PC-9 (cell line): Measurements from ENCODE around the gene ZSWIM4. TPM values are rescaled to one million over a fixed set of nuclear protein-coding genes. Genes with fewer than 3 reads are reported as not detected.
A peak's percentile ranks its signal among the peaks of the same experiment; 100 is the strongest.
"Not testable (repeated sequence)": the region's sequence is repeated elsewhere in the genome, so short reads cannot be mapped to it uniquely, and the experiment has no call there.

Experiments
- BruUV-seq: library from RNA; stranded (reverse); fragments of 400-500 nt; replicated peaks from 2 replicates; lab custom pipeline; 2021; lab: Mats Ljungman, UMichigan
- CTCF ChIA-PET: fragments of 300-600 bp; sonication (Branson Sonifier 250); formaldehyde crosslinking; loops from one replicate; lab custom pipeline; 2022; ENCODE audit warnings: antibody characterized with exemption; lab: Charles Lee
- POLR2A ChIA-PET: fragments of 300-600 bp; sonication (Branson Sonifier 250); formaldehyde crosslinking; loops from one replicate; lab custom pipeline; 2022; ENCODE audit warnings: antibody characterized with exemption; ENCODE audit not compliant: unreplicated experiment; lab: Charles Lee
- DNase-seq, 2 experiments: peaks; one replicate each; pipeline versions ENCODE4 v3.0.0 to v3.0.0-alpha.2; 2015 to 2022; ENCODE audit warnings: mixed read lengths in 1 of 2
- H2AFZ ChIP-seq: fragments of 200-600 bp; sonication (generic); 2 replicates; pipeline ENCODE4 v1.8.1; 2017; ENCODE audit warnings: antibody characterized with exemption
- H3F3A ChIP-seq: fragments of 200-600 bp; sonication (generic); 2 replicates; pipeline ENCODE4 v1.8.1; 2017; ENCODE audit warnings: antibody characterized with exemption, mild to moderate bottlenecking, low read depth; ENCODE audit not compliant: insufficient read depth
- H3K27ac ChIP-seq: fragments of 200-600 bp; sonication (generic); 2 replicates; pipeline ENCODE4 v1.6.1; 2016; ENCODE audit warnings: mixed run types
- H3K27me3 ChIP-seq: fragments of 200-600 bp; sonication (generic); 2 replicates; pipeline ENCODE4 v1.6.1; 2016; ENCODE audit warnings: low read depth, mixed run types; ENCODE audit not compliant: insufficient read depth
- H3K36me3 ChIP-seq: fragments of 200-600 bp; sonication (generic); 2 replicates; pipeline ENCODE4 v1.6.1; 2016; ENCODE audit warnings: low read depth, mixed run types
- H3K4me1 ChIP-seq: fragments of 200-600 bp; sonication (generic); replicated peaks from 2 replicates; pipeline ENCODE4 v1.6.1; 2016; ENCODE audit warnings: mixed run types; ENCODE audit not compliant: insufficient read depth
- H3K4me2 ChIP-seq: fragments of 200-600 bp; sonication (generic); 2 replicates; pipeline ENCODE4 v1.6.1; 2017; ENCODE audit warnings: mixed run types
- H3K4me3 ChIP-seq: fragments of 200-600 bp; sonication (generic); 2 replicates; pipeline ENCODE4 v1.6.1; 2016; ENCODE audit warnings: mixed run types
- H3K79me2 ChIP-seq: fragments of 200-600 bp; sonication (generic); 2 replicates; pipeline ENCODE4 v1.6.1; 2017; ENCODE audit warnings: low read depth, mixed run types
- H3K9me2 ChIP-seq: fragments of 200-600 bp; sonication (generic); 2 replicates; pipeline ENCODE4 v1.8.1; 2017; ENCODE audit warnings: mild to moderate bottlenecking; ENCODE audit not compliant: insufficient read depth
- H3K9me3 ChIP-seq: fragments of 200-600 bp; sonication (generic); 2 replicates; pipeline ENCODE4 v1.8.1; 2016; ENCODE audit warnings: low read depth; ENCODE audit not compliant: insufficient read depth
- H4K20me1 ChIP-seq: fragments of 200-600 bp; sonication (generic); 2 replicates; pipeline ENCODE4 v1.8.1; 2017; ENCODE audit not compliant: insufficient read depth
- CTCF ChIP-seq: fragments of 200-600 bp; sonication (generic); conservative IDR thresholded peaks from 2 replicates; pipeline ENCODE4 v1.6.1; 2017; ENCODE audit warnings: mixed run types, antibody characterized with exemption, mild to moderate bottlenecking, moderate library complexity
- EZH2 ChIP-seq: fragments of 200-600 bp; sonication (generic); IDR thresholded peaks from 2 replicates; pipeline ENCODE4 v1.8.0; 2017; ENCODE audit warnings: antibody characterized with exemption, low read depth
- intact Hi-C: fragments of 100-400 bp; cut with micrococcal nuclease; formaldehyde crosslinking; loops from one replicate; pipeline ENCODE4 v1.10.0; 2022; ENCODE audit not compliant: unreplicated experiment
- total RNA-seq: library from RNA; stranded (reverse); gene quantifications from 2 replicates; pipeline ENCODE4 v1.2.3, GENCODE V29; 2021

The ZSWIM4 gene
- total RNA-seq, 1 experiment from 2014 or later = 15.2 TPM

DNA sequence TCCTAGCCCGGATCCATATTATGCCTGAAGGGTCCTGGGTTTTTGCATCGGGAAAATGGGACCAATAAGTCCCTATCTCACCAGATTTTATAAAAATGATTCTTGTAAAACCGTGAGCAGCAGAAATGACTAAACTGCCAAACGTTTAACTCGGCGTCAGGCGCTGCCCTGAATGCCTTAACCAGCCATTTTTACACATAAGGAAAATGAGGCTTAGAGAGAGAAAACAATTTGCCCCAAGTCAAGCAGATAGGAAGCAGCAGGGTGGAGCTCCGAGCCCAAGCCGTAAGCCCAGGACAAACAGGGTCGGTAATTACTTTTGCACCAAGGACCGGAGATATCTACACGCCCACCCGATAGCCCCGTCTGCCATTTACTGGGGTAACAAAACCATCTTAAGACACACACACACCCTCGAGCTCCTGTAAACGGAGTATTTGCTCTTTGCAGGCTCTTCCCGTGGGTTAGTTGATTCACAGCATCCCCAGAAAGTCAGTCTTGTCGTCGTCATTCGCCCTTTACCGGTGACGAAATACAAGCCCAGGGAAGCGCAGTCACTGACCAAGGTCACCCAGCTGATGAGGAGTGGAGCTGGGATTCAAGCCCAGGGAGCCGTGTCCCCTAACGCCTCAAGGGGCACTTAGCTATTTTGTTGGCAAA, 46.9 kb upstream of the ZSWIM4 start:
- Histone ChIP-seq H3K79me2 (peaks cover 21% of the 10 kb centered on the region), H2AFZ (peak overlapping the region; percentile 94), H3K27ac (peak overlapping the region; percentile 61), H3K9me3 (no peaks in the 10 kb centered on the region), H3K9me2 (no peaks in the 10 kb centered on the region), H3K4me3 (peak overlapping the region; percentile 94), H3K4me2 (peak overlapping the region; percentile 83), H3K36me3 (no peaks in the 10 kb centered on the region), H3K4me1 (peaks cover 11% of the 10 kb centered on the region), H4K20me1 (no peaks in the 10 kb centered on the region), H3K27me3 (no peaks in the 10 kb centered on the region), H3F3A (peaks cover 24% of the 10 kb centered on the region; the same call in 1 of the 2 replicates)
- BruUV-seq = TSS peak; percentile 82
- intact Hi-C loops = no loop called here
- CTCF ChIA-PET = interaction anchor here (0.5 to 0.6 kb wide), 2 partner anchors 25 to 117 kb away, joined by 3 to 5 read pairs; no protein-coding TSS in a partner anchor
- DNase-seq = peak in 1 of 2 experiments; percentile 36
- POLR2A ChIA-PET = interaction anchor here (0.6 to 1.2 kb wide), 4 partner anchors 9 to 159 kb away, joined by 3 to 7 read pairs (median 6); no protein-coding TSS in a partner anchor
- TF ChIP-seq EZH2 (no peak), CTCF (no peak)

DNA sequence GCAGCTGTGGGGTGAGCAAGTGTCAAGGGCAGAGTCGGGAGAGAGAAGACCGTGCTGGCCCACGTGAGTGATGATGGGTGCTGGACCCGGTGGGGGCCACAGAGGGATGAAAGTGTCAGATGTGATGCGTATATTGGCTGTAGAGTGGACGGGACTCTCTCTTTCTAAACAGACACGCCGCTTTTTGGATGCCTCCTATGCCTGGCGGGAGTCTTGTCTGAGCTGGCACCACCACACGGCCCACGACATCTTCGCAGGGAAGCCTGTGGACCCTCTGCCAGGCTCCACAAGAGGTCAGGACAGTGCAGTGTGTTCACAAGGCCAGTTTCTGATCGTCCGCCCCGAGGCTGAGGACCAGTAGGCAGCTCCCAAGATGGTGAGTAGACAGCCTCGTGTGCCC, 43.8 kb upstream of the ZSWIM4 start:
- no peak overlapping the region for H3K4me3 ChIP-seq
- 0 out of 2 replicates have a peak, but pooled peaks cover 8% of the 10 kb centered on the region for H3K36me3 ChIP-seq
- H3K27me3 ChIP-seq = no peaks in the 10 kb centered on the region
- no peaks in the 10 kb centered on the region for H3K9me3 ChIP-seq
- peaks cover 19% of the 10 kb centered on the region; the same call in 1 of the 2 replicates for H3F3A ChIP-seq
- no peak overlapping the region for H2AFZ ChIP-seq
- H3K27ac ChIP-seq = no peak overlapping the region
- no peak overlapping the region for H3K4me2 ChIP-seq
- intact Hi-C loops = no loop called here
- no peak for TF ChIP-seq EZH2
- TF ChIP-seq CTCF = no peak
- peak in 1 of 2 experiments; percentile 22 for DNase-seq
- ChIA-PET CTCF (no interaction called here), POLR2A (no interaction called here)
- no TSS peak for BruUV-seq
- H4K20me1 ChIP-seq = no peaks in the 10 kb centered on the region
- H3K9me2 ChIP-seq = no peaks in the 10 kb centered on the region
- H3K4me1 ChIP-seq = peaks cover 8% of the 10 kb centered on the region
- H3K79me2 ChIP-seq = peaks cover 21% of the 10 kb centered on the region

DNA sequence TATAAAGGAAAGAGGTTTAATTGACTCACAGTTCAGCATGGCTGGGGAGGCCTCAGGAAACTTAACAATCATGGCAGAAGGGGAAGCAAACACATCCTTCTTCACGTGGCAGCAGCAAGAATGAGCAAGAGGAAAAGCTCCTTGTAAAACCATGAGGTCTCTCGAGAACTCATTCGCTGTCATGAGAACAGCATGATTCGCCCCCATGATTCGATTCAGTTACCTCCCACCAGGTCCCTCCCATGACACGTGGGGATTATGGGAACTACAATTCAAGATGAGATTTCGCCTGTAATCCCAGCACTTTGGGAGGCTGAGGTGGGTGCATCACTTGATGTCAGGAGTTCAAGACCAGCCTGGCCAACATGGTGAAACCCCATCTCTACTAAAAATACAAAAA, 41.6 kb upstream of the ZSWIM4 start:
- Histone ChIP-seq H3K36me3 (peaks cover 14% of the 10 kb centered on the region; the same call in 1 of the 2 replicates), H3K79me2 (peaks cover 14% of the 10 kb centered on the region)
- H3K4me2 ChIP-seq, intact Hi-C loops, BruUV-seq, H3K9me3 ChIP-seq, H2AFZ ChIP-seq, POLR2A ChIA-PET, H3K27ac ChIP-seq, CTCF ChIA-PET, H3K4me3 ChIP-seq, H4K20me1 ChIP-seq, H3K27me3 ChIP-seq, H3K9me2 ChIP-seq, H3K4me1 ChIP-seq, DNase-seq, H3F3A ChIP-seq: not testable (repeated sequence)
